Measurements from ENCODE around the gene HOXB1. TPM values are rescaled to one million over a fixed set of nuclear protein-coding genes. Genes with fewer than 3 reads are reported as not detected.
A peak's percentile ranks its signal among the peaks of the same experiment; 100 is the strongest.

HOXB1 gene
- total and polyA plus RNA-seq, 2 experiments from 2014 or later, result not detected

- peaks cover 51% of the 10 kb centered on the region for H3K27me3 ChIP-seq (ENCODE audit: insufficient read depth)
- H3K9me2 ChIP-seq (ENCODE audit: insufficient read depth), result no peaks in the 10 kb centered on the region
- no peak overlapping the region for H3K27ac ChIP-seq (ENCODE audit: low read depth)
- no peaks in the 10 kb centered on the region for H3K36me3 ChIP-seq (ENCODE audit: insufficient read depth)
- no peaks in the 10 kb centered on the region; the same call in 2 of the 3 replicates for H3K9me3 Mint-ChIP-seq
- H3K27me3 Mint-ChIP-seq (ENCODE audit: insufficient read depth, low read depth, poor library complexity), result peaks cover 45% of the 10 kb centered on the region
- H3K79me2 ChIP-seq (replicated peaks; ENCODE audit: insufficient read depth), result no peaks in the 10 kb centered on the region
- peaks cover 21% of the 10 kb centered on the region for H3K4me1 Mint-ChIP-seq
- no peak overlapping the region for H3K4me3 ChIP-seq
- 0 out of 2 replicates have a peak, but pooled peaks cover 3% of the 10 kb centered on the region for H3F3A ChIP-seq (replicated peaks; ENCODE audit: low read depth)
- ATAC-seq (peak; percentile 11; the same call in 2 of the 3 replicates), DNase-seq (ENCODE audit: low spot score) (no peak)
- H3K4me3 Mint-ChIP-seq, result no peak overlapping the region
- no peak overlapping the region for H2AFZ ChIP-seq
- no peak overlapping the region for H3K4me2 ChIP-seq
- no peak for TF ChIP-seq EZH2 (IDR thresholded peaks at IDR 0.05; ENCODE audit: low read depth, unreplicated experiment)
- no peak for TF ChIP-seq POLR2AphosphoS5 (IDR thresholded peaks at IDR 0.05; ENCODE audit: low read depth)
- no peak for TF ChIP-seq ETS1 (IDR thresholded peaks at IDR 0.05)
- TF ChIP-seq NANOG (IDR thresholded peaks at IDR 0.05; ENCODE audit: borderline replicate concordance), result no peak
- TF ChIP-seq ZNF462 (CRISPR knock-in tag; IDR thresholded peaks at IDR 0.05), result no peak
- TF ChIP-seq EZH2phosphoT487 (IDR thresholded peaks at IDR 0.05; ENCODE audit: unreplicated experiment), result no peak
- TF ChIP-seq CTCF (conservative IDR thresholded peaks at IDR 0.05; ENCODE audit: low read depth in 2 of 2), result no peak
- TF ChIP-seq JUNB (IDR thresholded peaks at IDR 0.05; ENCODE audit: unreplicated experiment), result no peak
- TF ChIP-seq ZNF114 (CRISPR knock-in tag; IDR thresholded peaks at IDR 0.05), result no peak
- H4K20me1 ChIP-seq (replicated peaks; ENCODE audit: insufficient read depth), result 0 out of 2 replicates have a peak, but pooled peaks cover 8% of the 10 kb centered on the region
- no peak overlapping the region for H3K27ac Mint-ChIP-seq
- peaks cover 20% of the 10 kb centered on the region for H3K4me1 ChIP-seq (ENCODE audit: insufficient read depth)
- H3K36me3 Mint-ChIP-seq (ENCODE audit: low read depth), result no peaks in the 10 kb centered on the region
These were observed 41.0 kb downstream of the HOXB1 start for GRCh38 chr17:48489781-48490180.

All from GM23338 (cell line).